Measurements from ENCODE around the gene IQSEC3.
"Not testable (repeated sequence)": the region's sequence is repeated elsewhere in the genome, so short reads cannot be mapped to it uniquely, and the experiment has no call there.

IQSEC3 gene

GRCh38 chr12:77769-78383 is 11.3 kb downstream of the IQSEC3 start:
- DNase-seq (ENCODE audit: low read depth); H3K4me3 ChIP-seq (replicated peaks; ENCODE audit: low read depth, low read length): not testable (repeated sequence)

- H3K4me3 ChIP-seq (replicated peaks; ENCODE audit: low read depth, low read length): no peak overlapping the region
- DNase-seq (ENCODE audit: low read depth): no peak
- TF ChIP-seq CTCF (IDR thresholded peaks at IDR 0.05; ENCODE audit: low read length, missing control alignments): no peak
Measured at GRCh38 chr12:78981-79380, 12.4 kb downstream of the IQSEC3 start.

- no peak for DNase-seq (ENCODE audit: low read depth)
- H3K4me3 ChIP-seq (replicated peaks; ENCODE audit: low read depth, low read length): no peak overlapping the region
- TF ChIP-seq CTCF (IDR thresholded peaks at IDR 0.05; ENCODE audit: low read length, missing control alignments): no peak
Measured at GRCh38 chr12:80681-81190, 14.2 kb downstream of the IQSEC3 start.

- TF ChIP-seq CTCF (IDR thresholded peaks at IDR 0.05; ENCODE audit: low read length, missing control alignments): no peak
- no peak overlapping the region for H3K4me3 ChIP-seq (replicated peaks; ENCODE audit: low read depth, low read length)
- no peak for DNase-seq (ENCODE audit: low read depth)
Measured at GRCh38 chr12:82740-83139, 16.2 kb downstream of the IQSEC3 start.

GRCh38 chr12:84056-84455 is 17.5 kb downstream of the IQSEC3 start:
- no peak for DNase-seq (ENCODE audit: low read depth)
- H3K4me3 ChIP-seq (replicated peaks; ENCODE audit: low read depth, low read length): no peak overlapping the region
- TF ChIP-seq CTCF (IDR thresholded peaks at IDR 0.05; ENCODE audit: low read length, missing control alignments): no peak

GRCh38 chr12:85191-85666 is 18.7 kb downstream of the IQSEC3 start:
- H3K4me3 ChIP-seq (replicated peaks; ENCODE audit: low read depth, low read length): no peak overlapping the region
- TF ChIP-seq CTCF (IDR thresholded peaks at IDR 0.05; ENCODE audit: low read length, missing control alignments): no peak
- DNase-seq (ENCODE audit: low read depth): no peak

GRCh38 chr12:87315-87714 is 20.7 kb downstream of the IQSEC3 start:
- no peak overlapping the region for H3K4me3 ChIP-seq (replicated peaks; ENCODE audit: low read depth, low read length)
- DNase-seq (ENCODE audit: low read depth): peak; percentile 2
- TF ChIP-seq CTCF (IDR thresholded peaks at IDR 0.05; ENCODE audit: low read length, missing control alignments): no peak
